Sigmoid colon (tissue), 7 donors: ENCODE measurements around the gene F12. TPM values are rescaled to one million over a fixed set of nuclear protein-coding genes. Genes with fewer than 3 reads are reported as not detected.
A peak's percentile ranks its signal among the peaks of the same experiment; 100 is the strongest.

Source experiments
- DNase-seq: peaks from one replicate; pipeline ENCODE4 v3.0.0-alpha.2; 2019
- H3K27ac ChIP-seq, 4 donors: fragments of 200-600 bp; sonication (generic); one replicate each; pipeline ENCODE4 v1.5.1; 2016 to 2019; ENCODE audit warnings: mild to moderate bottlenecking in 1 of 4
- H3K27me3 ChIP-seq, 3 donors: fragments of 200-600 bp; sonication (generic); one replicate each; pipeline ENCODE4 v1.5.1; 2019; ENCODE audit warnings: mild to moderate bottlenecking in 1 of 3
- H3K36me3 ChIP-seq, 4 donors: fragments of 200-600 bp; sonication (generic); one replicate each; pipeline ENCODE4 v1.5.1; 2016 to 2019
- H3K4me1 ChIP-seq, 4 donors: fragments of 200-600 bp; sonication (generic); one replicate each; pipeline ENCODE4 v1.5.1; 2017 to 2019
- H3K4me3 ChIP-seq, 4 donors: fragments of 200-600 bp; sonication (generic); one replicate each; pipeline ENCODE4 v1.5.1; 2017 to 2019; ENCODE audit warnings: mild to moderate bottlenecking in 2 of 4, moderate library complexity in 1 of 4
- H3K9me3 ChIP-seq, 4 donors: fragments of 200-600 bp in 3 of 4; sonication (generic) in 3 of 4; one replicate each; pipeline versions ENCODE4 v1.5.1 to v1.6.1; 2013 to 2019
- EP300 ChIP-seq, 4 donors: sonication (generic); formaldehyde crosslinking; IDR thresholded peaks; one replicate each; pipeline ENCODE4 v1.6.1; 2017; ENCODE audit warnings: antibody characterized with exemption in 4 of 4
- POLR2A ChIP-seq, 2 donors: fragments of 450-650 bp; IDR thresholded peaks; one replicate each; pipeline ENCODE4 v1.6.1; 2016; ENCODE audit warnings: antibody characterized with exemption in 2 of 2, mild to moderate bottlenecking in 2 of 2, moderate library complexity in 2 of 2
- POLR2AphosphoS5 ChIP-seq, 4 donors: sonication (generic); formaldehyde crosslinking; IDR thresholded peaks; one replicate each; pipeline ENCODE4 v1.6.1; 2017; ENCODE audit warnings: antibody characterized with exemption in 4 of 4
- WGBS, 2 donors: extraction: QIAGEN DNeasy Blood & Tissue Kit; methylation state at CpG; one replicate each; pipeline ENCODE4 v1.1.7; 2013; 5-methylcytosine and 5-hydroxymethylcytosine counted together
- intact Hi-C: fragments of 100-400 bp; cut with DNase I; formaldehyde crosslinking; loops from one replicate; pipeline ENCODE4 v1.15.1; 2023
- polyA plus RNA-seq, 3 donors: library from polyadenylated mRNA; stranded (reverse); fragments of 200-250 nt; gene quantifications; one replicate each; pipeline ENCODE4 v1.2.3, GENCODE V29; 2013
- total RNA-seq, 4 donors: library from RNA; depleted of rRNA; stranded (reverse); fragments of >200 nt; gene quantifications; one replicate each; pipeline ENCODE4 v1.1.0, GENCODE V29; 2016
- TF ChIP-seq, protein P1 (sequence below), 4 experiments: fragments of 450-650 bp in 3 of 4; fragments of 200-600 bp in 1 of 4; IDR thresholded peaks; one replicate each; pipeline ENCODE4 v1.5.1; 2016 to 2019; ENCODE audit warnings: antibody characterized with exemption in 4 of 4, mild to moderate bottlenecking in 3 of 4, moderate library complexity in 2 of 4
- donor health status: healthy with polysubstance abuse.
- donor health status: Bipolar disorder and iron deficiency.
- donor health status: healthy.

Gene F12
- total and polyA plus RNA-seq, 7 donors = 0.36 to 14.0 (median 2.2) TPM; not detected in 1

DNA sequence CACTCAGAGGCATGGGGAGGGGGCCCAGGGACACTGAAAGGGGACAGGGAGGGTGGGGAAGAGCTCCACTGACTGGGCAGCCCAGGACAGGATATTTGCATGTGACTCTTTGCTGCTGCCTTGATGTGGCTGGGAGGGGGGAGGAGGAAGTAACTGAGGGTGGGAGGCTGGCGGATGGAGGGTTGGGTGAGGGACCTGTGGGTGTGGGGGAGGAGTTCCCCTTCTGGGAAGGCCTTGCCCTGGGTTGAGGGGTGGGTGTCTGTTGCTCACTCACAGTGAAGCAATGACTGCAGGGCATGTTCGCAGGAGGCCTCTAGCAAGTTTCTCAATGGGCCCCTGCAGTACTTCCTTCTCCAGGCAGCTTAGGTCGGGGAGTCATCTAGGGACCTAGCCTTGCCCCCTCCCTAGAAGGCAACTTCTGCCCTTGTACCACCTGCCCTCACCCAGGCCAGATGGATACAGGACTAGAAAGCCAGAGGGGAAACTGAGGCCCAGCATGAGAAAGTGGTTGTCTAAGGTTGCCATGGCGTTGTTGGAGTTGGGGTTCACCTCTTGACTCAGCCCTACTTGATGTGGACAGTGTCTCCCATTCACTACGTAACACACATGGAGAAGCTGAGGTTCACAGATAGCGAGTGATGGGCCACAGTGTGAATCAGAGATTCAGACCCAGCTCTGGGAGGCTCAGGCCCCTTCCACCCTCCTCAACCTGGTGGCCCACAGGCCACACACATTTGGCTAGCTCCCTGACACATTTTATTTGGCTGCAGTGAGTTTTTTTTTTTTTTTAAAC is 20.1 kb upstream of the F12 start:
- Histone ChIP-seq H3K4me3 (no peak overlapping the region), H3K27ac (peak overlapping the region in 2 of 4 donors; percentile 15 to 88), H3K9me3 (no peaks in the 10 kb centered on the region), H3K4me1 (peaks cover 0 to 45% (median 42%) of the 10 kb centered on the region in 4 donors), H3K36me3 (peaks cover 16 to 41% (median 29%) of the 10 kb centered on the region in 4 donors), H3K27me3 (no peaks in the 10 kb centered on the region)
- TF ChIP-seq, protein P1, sequence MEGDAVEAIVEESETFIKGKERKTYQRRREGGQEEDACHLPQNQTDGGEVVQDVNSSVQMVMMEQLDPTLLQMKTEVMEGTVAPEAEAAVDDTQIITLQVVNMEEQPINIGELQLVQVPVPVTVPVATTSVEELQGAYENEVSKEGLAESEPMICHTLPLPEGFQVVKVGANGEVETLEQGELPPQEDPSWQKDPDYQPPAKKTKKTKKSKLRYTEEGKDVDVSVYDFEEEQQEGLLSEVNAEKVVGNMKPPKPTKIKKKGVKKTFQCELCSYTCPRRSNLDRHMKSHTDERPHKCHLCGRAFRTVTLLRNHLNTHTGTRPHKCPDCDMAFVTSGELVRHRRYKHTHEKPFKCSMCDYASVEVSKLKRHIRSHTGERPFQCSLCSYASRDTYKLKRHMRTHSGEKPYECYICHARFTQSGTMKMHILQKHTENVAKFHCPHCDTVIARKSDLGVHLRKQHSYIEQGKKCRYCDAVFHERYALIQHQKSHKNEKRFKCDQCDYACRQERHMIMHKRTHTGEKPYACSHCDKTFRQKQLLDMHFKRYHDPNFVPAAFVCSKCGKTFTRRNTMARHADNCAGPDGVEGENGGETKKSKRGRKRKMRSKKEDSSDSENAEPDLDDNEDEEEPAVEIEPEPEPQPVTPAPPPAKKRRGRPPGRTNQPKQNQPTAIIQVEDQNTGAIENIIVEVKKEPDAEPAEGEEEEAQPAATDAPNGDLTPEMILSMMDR (IDR thresholded peaks at IDR 0.05) = no peak
- no peak for TF ChIP-seq EP300 (IDR thresholded peaks at IDR 0.05)
- TF ChIP-seq POLR2A (IDR thresholded peaks at IDR 0.05) = no peak
- TF ChIP-seq POLR2AphosphoS5 (IDR thresholded peaks at IDR 0.05) = no peak
- intact Hi-C loops = no loop called here
- DNase-seq = peak; percentile 86
- WGBS, 2 donors = 50 to 80% methylated on average over 6 of the region's 6 CpGs

DNA sequence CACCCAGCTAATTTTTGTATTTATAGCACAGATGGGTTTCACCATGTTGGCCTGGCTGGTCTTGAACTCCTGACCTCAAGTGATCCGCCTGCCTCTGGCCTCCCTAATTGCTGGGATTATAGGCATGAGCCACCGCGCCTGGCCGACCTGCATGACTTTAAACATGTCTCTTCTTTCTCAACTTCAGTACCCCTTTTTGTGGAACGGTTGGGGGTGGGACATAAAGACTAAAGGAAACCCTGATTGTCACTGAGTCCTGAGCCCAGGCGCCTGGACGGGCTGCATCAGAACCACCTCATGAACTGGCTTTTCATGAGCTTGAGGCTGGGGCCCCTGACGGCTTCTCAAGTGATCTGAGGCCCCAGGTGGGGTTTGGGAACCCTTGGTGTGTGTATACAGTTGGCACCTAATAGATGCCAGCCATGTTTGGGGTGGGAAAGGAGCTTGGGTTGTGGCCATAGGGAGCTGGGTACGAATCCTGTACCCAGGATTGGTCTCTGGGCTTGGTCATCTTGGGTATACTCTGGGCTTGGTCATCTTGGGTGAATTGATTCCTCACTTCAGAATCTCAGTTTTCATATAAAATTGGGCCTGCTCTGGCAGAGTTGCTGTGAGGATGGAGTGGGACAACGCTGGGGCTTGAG is 19.3 kb upstream of the F12 start:
- H3K4me1 ChIP-seq = peaks cover 0 to 45% (median 42%) of the 10 kb centered on the region in 4 donors
- H3K27ac ChIP-seq = peak overlapping the region in 3 of 4 donors; percentile 15 to 88 (median 86)
- peaks cover 9 to 33% (median 22%) of the 10 kb centered on the region in 4 donors for H3K36me3 ChIP-seq
- 69 to 83% methylated on average over 10 of the region's 10 CpGs for WGBS, 2 donors
- intact Hi-C loops = no loop called here
- TF ChIP-seq EP300 (IDR thresholded peaks at IDR 0.05) (no peak), POLR2AphosphoS5 (IDR thresholded peaks at IDR 0.05) (no peak), POLR2A (IDR thresholded peaks at IDR 0.05) (no peak)
- TF ChIP-seq, protein P1 (IDR thresholded peaks at IDR 0.05) = no peak
- H3K4me3 ChIP-seq = no peak overlapping the region
- no peak for DNase-seq
- no peaks in the 10 kb centered on the region for H3K27me3 ChIP-seq
- H3K9me3 ChIP-seq = no peaks in the 10 kb centered on the region

DNA sequence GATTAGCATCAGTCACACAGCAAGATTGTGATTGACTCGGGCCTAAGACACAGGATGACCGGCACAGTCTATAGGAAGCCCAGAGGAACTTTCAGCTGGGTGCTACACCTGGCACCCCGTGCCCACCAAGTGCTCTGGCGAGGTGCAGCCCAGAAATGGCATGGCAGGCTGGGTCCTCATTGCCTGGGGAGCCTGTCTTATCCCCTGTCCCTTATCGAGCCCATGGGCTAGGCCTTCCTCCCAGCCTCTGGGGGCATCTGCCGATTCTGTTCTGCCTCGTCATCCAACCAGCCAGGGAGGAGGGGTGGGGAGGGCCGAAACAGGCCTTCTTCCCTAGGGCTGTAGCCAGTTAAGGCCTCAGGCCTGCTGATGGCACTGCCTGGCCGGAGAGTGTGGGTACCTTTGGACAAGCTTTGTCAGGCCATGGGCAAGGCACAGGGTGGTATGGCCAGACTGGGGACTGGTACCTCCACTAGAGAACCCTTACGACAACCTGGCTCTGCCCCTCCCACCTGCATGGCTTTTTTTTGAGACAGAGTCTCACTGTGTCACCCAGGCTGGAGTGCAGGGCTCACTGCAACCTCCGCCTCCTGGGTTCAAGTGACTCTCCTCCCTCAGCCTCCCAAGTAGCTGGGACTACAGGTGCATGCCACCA is 18.7 kb upstream of the F12 start:
- intact Hi-C loops = loop anchor here (2.0 kb wide), 2 partner anchors 27 to 71 kb away; no protein-coding TSS in a partner anchor
- Histone ChIP-seq H3K27me3 (no peaks in the 10 kb centered on the region), H3K27ac (peak overlapping the region; percentile 86 to 93 (median 89)), H3K9me3 (no peaks in the 10 kb centered on the region), H3K4me3 (peak overlapping the region in 1 of 4 donors; percentile 85), H3K4me1 (peaks cover 0 to 45% (median 42%) of the 10 kb centered on the region in 4 donors), H3K36me3 (peaks cover 2 to 27% (median 15%) of the 10 kb centered on the region in 4 donors)
- TF ChIP-seq, protein P1 (IDR thresholded peaks at IDR 0.05) = no peak
- TF ChIP-seq EP300 (IDR thresholded peaks at IDR 0.05) (no peak), POLR2A (IDR thresholded peaks at IDR 0.05) (no peak), POLR2AphosphoS5 (IDR thresholded peaks at IDR 0.05) (no peak)
- WGBS, 2 donors = 54 to 74% methylated on average over 11 of the region's 11 CpGs
- DNase-seq = no peak

DNA sequence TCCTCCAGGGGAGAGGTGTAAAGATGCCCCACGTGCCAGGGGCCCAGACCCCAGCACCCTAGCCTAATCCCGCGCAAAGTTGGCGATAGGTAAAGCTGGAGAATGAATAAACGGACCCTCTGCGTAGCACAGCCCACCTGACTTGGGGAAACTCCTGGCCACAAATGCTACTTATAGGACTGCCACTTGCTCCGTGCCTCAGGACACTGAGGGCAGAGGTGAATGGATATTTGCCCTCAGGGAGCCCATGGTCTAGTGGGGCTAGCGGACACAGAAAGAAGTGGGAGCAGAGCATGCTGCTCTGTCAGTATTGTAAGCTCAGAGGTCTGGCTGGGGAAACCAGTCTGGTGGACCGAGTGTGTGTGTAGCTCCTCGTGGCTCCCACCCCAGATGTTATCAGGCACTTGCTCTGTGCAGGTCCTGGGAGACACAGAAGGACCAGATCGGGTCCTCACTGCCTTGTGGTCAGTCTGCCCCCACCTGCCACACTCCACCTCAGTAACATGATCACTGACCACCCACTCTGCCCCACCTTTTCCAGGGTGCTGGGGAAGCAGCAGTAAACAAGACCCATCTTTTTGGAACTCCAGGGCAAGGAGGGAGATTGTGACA is 18.0 kb upstream of the F12 start:
- Histone ChIP-seq H3K27me3 (no peaks in the 10 kb centered on the region), H3K27ac (peak overlapping the region; percentile 86 to 93 (median 89)), H3K4me1 (peaks cover 0 to 43% (median 38%) of the 10 kb centered on the region in 4 donors), H3K36me3 (peaks cover 0 to 20% (median 8%) of the 10 kb centered on the region in 4 donors), H3K4me3 (peak overlapping the region; percentile 73 to 92 (median 80)), H3K9me3 (no peaks in the 10 kb centered on the region)
- TF ChIP-seq EP300 (IDR thresholded peaks at IDR 0.05) = no peak
- TF ChIP-seq, protein P1 (IDR thresholded peaks at IDR 0.05) = no peak
- TF ChIP-seq POLR2A (IDR thresholded peaks at IDR 0.05) = no peak
- TF ChIP-seq POLR2AphosphoS5 (IDR thresholded peaks at IDR 0.05) = no peak
- WGBS, 2 donors = 8 to 9% methylated on average over 11 of the region's 11 CpGs
- DNase-seq = no peak
- intact Hi-C loops = loop anchor here (2.0 kb wide), 2 partner anchors 27 to 71 kb away; no protein-coding TSS in a partner anchor
